HFFc6 (cell line): ENCODE results near the gene SIL1. TPM values are rescaled to one million over a fixed set of nuclear protein-coding genes. Genes with fewer than 3 reads are reported as not detected.

Experiments used
- DNase-seq: peaks from one replicate; pipeline ENCODE4 v3.0.0-alpha.2; 2018
- H3K27ac Mint-ChIP-seq: 2 replicates; pipeline ENCODE4 v1.8.0; 2020; ENCODE audit warnings: mild to moderate bottlenecking, mixed read lengths
- H3K27me3 Mint-ChIP-seq: 2 replicates; pipeline ENCODE4 v1.8.0; 2021; ENCODE audit warnings: mild to moderate bottlenecking, moderate library complexity, mixed read lengths; ENCODE audit not compliant: insufficient read depth
- H3K36me3 Mint-ChIP-seq: 2 replicates; pipeline ENCODE4 v1.8.0; 2021; ENCODE audit warnings: low read depth, mixed read lengths
- H3K4me1 Mint-ChIP-seq: 2 replicates; pipeline ENCODE4 v1.8.0; 2020; ENCODE audit warnings: low read depth, mixed read lengths
- H3K4me3 Mint-ChIP-seq: 2 replicates; pipeline ENCODE4 v1.8.0; 2020; ENCODE audit warnings: mild to moderate bottlenecking, moderate library complexity, mixed read lengths
- H3K9me3 Mint-ChIP-seq: 2 replicates; pipeline ENCODE4 v1.8.0; 2020; ENCODE audit warnings: mild to moderate bottlenecking, mixed read lengths
- CTCF ChIP-seq: fragments of 200-600 bp; sonication (generic); IDR thresholded peaks from 2 replicates; pipeline ENCODE4 v1.5.0; 2021; ENCODE audit warnings: antibody characterized with exemption, mild to moderate bottlenecking
- total RNA-seq, 6 experiments: library from RNA; stranded (reverse); fragmentation: NEBNext Ultra II Directional; extraction: Animal tissue kit (Norgen Biotek cat#: 25700); gene quantifications; 2 replicates in 1 of 6; 3 replicates in 5 of 6; pipeline ENCODE4 v1.2.3, GENCODE V29; 2021

SIL1 gene
- total RNA-seq, 6 experiments from 2014 or later: 64.7 to 84.7 (median 78.7) TPM

GRCh38 chr5:139158791-139159190 lies 39.4 kb downstream of the SIL1 start:
- H3K27me3 Mint-ChIP-seq: peaks cover 2% of the 10 kb centered on the region; the same call in 1 of the 2 replicates
- no peaks in the 10 kb centered on the region for H3K4me1 Mint-ChIP-seq
- no peak overlapping the region for H3K27ac Mint-ChIP-seq
- DNase-seq: no peak
- H3K36me3 Mint-ChIP-seq: no peaks in the 10 kb centered on the region; the same call in 1 of the 2 replicates
- no peak overlapping the region for H3K4me3 Mint-ChIP-seq
- H3K9me3 Mint-ChIP-seq: peaks cover 3% of the 10 kb centered on the region; the same call in 1 of the 2 replicates
- no peak for TF ChIP-seq CTCF

GRCh38 chr5:139157556-139157955 lies 40.6 kb downstream of the SIL1 start:
- peaks cover 3% of the 10 kb centered on the region; the same call in 1 of the 2 replicates for H3K27me3 Mint-ChIP-seq
- no peak for DNase-seq
- peaks cover 3% of the 10 kb centered on the region; the same call in 1 of the 2 replicates for H3K9me3 Mint-ChIP-seq
- no peaks in the 10 kb centered on the region for H3K4me1 Mint-ChIP-seq
- H3K36me3 Mint-ChIP-seq: no peaks in the 10 kb centered on the region; the same call in 1 of the 2 replicates
- H3K4me3 Mint-ChIP-seq: no peak overlapping the region
- no peak overlapping the region for H3K27ac Mint-ChIP-seq
- no peak for TF ChIP-seq CTCF

GRCh38 chr5:139156814-139157213 lies 41.4 kb downstream of the SIL1 start:
- no peaks in the 10 kb centered on the region; the same call in 1 of the 2 replicates for H3K36me3 Mint-ChIP-seq
- peaks cover 2% of the 10 kb centered on the region; the same call in 1 of the 2 replicates for H3K27me3 Mint-ChIP-seq
- no peak for TF ChIP-seq CTCF
- DNase-seq: no peak
- no peak overlapping the region for H3K4me3 Mint-ChIP-seq
- H3K9me3 Mint-ChIP-seq: peaks cover 3% of the 10 kb centered on the region; the same call in 1 of the 2 replicates
- no peaks in the 10 kb centered on the region for H3K4me1 Mint-ChIP-seq
- no peak overlapping the region for H3K27ac Mint-ChIP-seq

GRCh38 chr5:139155333-139155732 lies 42.8 kb downstream of the SIL1 start:
- Mint-ChIP-seq H3K4me3 (no peak overlapping the region), H3K36me3 (no peaks in the 10 kb centered on the region; the same call in 1 of the 2 replicates), H3K9me3 (peaks cover 3% of the 10 kb centered on the region; the same call in 1 of the 2 replicates), H3K27me3 (peaks cover 1% of the 10 kb centered on the region; the same call in 1 of the 2 replicates), H3K4me1 (peaks cover 2% of the 10 kb centered on the region), H3K27ac (no peak overlapping the region)
- DNase-seq: no peak
- TF ChIP-seq CTCF: no peak

- peaks cover 3% of the 10 kb centered on the region; the same call in 1 of the 2 replicates for H3K9me3 Mint-ChIP-seq
- no peak overlapping the region for H3K4me3 Mint-ChIP-seq
- no peaks in the 10 kb centered on the region for H3K36me3 Mint-ChIP-seq
- H3K4me1 Mint-ChIP-seq: peaks cover 30% of the 10 kb centered on the region
- no peak for DNase-seq
- H3K27ac Mint-ChIP-seq: no peak overlapping the region
- no peak for TF ChIP-seq CTCF
- H3K27me3 Mint-ChIP-seq: peaks cover 1% of the 10 kb centered on the region; the same call in 1 of the 2 replicates
Observed at GRCh38 chr5:139151902-139152301, 46.3 kb downstream of the SIL1 start.
